ENCODE measurements around the gene VILL.

GRCh38 chr3:38005076-38006020, 14.8 kb downstream of the VILL start:
- no peak for TF ChIP-seq POLR2AphosphoS5 (IDR thresholded peaks at IDR 0.05; ENCODE audit: borderline replicate concordance, low read depth, low read length)
- no peak for TF ChIP-seq EZH2 (IDR thresholded peaks at IDR 0.05)

Data from SK-N-MC (cell line).